ENCODE data around the gene ADGRA3. TPM values are rescaled to one million over a fixed set of nuclear protein-coding genes. Genes with fewer than 3 reads are reported as not detected.
A peak's percentile ranks its signal among the peaks of the same experiment; 100 is the strongest.

The ADGRA3 gene
- total RNA-seq, 1 experiment from 2014 or later, result 56.5 TPM

DNA sequence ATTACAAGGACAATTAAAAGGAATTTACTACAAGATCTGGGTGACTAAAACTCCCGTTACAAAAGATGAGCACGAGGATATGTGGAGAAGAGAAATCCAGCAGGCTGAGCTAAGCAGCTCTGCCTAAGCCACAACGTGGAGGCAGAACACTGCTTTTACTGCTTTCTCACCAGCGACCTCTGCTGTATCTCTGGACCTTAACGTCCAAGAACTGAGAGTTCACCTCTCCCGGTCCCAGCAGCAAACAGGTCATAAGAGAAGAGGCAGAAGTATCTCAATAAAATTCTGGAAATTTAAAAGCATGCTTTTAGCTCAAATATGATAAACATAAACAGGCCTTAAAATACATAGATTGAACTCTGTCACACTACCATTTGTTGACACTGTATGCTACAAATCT is 81.0 kb downstream of the ADGRA3 start:
- H3K36me3 Mint-ChIP-seq (ENCODE audit: insufficient read depth in 1 of 3, low read depth in 3 of 3), result peaks cover 35 to 57% (median 36%) of the 10 kb centered on the region in 3 experiments
- no peak overlapping the region for H3K4me2 ChIP-seq (ENCODE audit: insufficient read depth, insufficient read length, low read length)
- H4K5ac ChIP-seq (ENCODE audit: insufficient read length, low read depth, low read length), result no peak overlapping the region
- H3K4ac ChIP-seq (ENCODE audit: low read depth, low read length), result no peak overlapping the region
- no peaks in the 10 kb centered on the region for H3K9me3 Mint-ChIP-seq
- H3K79me2 ChIP-seq (ENCODE audit: insufficient read depth, low read length), result no peaks in the 10 kb centered on the region
- H4K91ac ChIP-seq (ENCODE audit: insufficient read length, low read depth, low read length), result no peak overlapping the region
- no peak overlapping the region for H3T11ph ChIP-seq (ENCODE audit: low read length)
- no peaks in the 10 kb centered on the region for H3K23me2 ChIP-seq (ENCODE audit: insufficient read length, low read depth, low read length, poor library complexity, severe bottlenecking)
- H2BK15ac ChIP-seq (ENCODE audit: low read depth, low read length), result no peak overlapping the region
- peaks cover 2% of the 10 kb centered on the region; the same call in 1 of the 2 replicates for H3K4me1 ChIP-seq (ENCODE audit: insufficient read depth, low read length)
- no peak overlapping the region for H3K56ac ChIP-seq (ENCODE audit: insufficient read length, low read depth, low read length)
- H2AFZ ChIP-seq (ENCODE audit: low read length), result no peak overlapping the region
- TF ChIP-seq, protein P1, sequence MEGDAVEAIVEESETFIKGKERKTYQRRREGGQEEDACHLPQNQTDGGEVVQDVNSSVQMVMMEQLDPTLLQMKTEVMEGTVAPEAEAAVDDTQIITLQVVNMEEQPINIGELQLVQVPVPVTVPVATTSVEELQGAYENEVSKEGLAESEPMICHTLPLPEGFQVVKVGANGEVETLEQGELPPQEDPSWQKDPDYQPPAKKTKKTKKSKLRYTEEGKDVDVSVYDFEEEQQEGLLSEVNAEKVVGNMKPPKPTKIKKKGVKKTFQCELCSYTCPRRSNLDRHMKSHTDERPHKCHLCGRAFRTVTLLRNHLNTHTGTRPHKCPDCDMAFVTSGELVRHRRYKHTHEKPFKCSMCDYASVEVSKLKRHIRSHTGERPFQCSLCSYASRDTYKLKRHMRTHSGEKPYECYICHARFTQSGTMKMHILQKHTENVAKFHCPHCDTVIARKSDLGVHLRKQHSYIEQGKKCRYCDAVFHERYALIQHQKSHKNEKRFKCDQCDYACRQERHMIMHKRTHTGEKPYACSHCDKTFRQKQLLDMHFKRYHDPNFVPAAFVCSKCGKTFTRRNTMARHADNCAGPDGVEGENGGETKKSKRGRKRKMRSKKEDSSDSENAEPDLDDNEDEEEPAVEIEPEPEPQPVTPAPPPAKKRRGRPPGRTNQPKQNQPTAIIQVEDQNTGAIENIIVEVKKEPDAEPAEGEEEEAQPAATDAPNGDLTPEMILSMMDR (conservative IDR thresholded peaks at IDR 0.05), result peak; percentile 69
- no peak overlapping the region for H2BK5ac ChIP-seq (ENCODE audit: insufficient read length, low read length)
- no peak overlapping the region for H2BK12ac ChIP-seq (ENCODE audit: insufficient read length, low read depth, low read length)
- DNase-seq, result peak; percentile 65
- H3K9me3 ChIP-seq (ENCODE audit: control insufficient read depth, low read depth, low read length), result no peaks in the 10 kb centered on the region
- no peak overlapping the region for H3K18ac ChIP-seq (ENCODE audit: insufficient read length, low read depth, low read length)
- H3K4me3 Mint-ChIP-seq, result 0 out of 5 replicates have a peak overlapping the region, but pooled peaks of 1 of the 2 experiments have one; percentile 33
- H3K27ac ChIP-seq (ENCODE audit: insufficient read length, low read depth, low read length), result no peak overlapping the region
- H3K9ac ChIP-seq (ENCODE audit: extremely low read depth, insufficient read length, low read length), result no peak overlapping the region
- no peaks in the 10 kb centered on the region for H3K79me1 ChIP-seq (ENCODE audit: insufficient read depth, low read depth, low read length, poor library complexity, severe bottlenecking)
- peak overlapping the region; percentile 36 to 73 (median 58); a peak in 3 of 7 replicates for H3K27ac Mint-ChIP-seq
- H3K14ac ChIP-seq (ENCODE audit: insufficient read depth, low read length), result no peak overlapping the region
- no peak overlapping the region for H3K23ac ChIP-seq (ENCODE audit: insufficient read length, low read depth, low read length)
- H2AK5ac ChIP-seq (ENCODE audit: insufficient read length, low read length), result no peak overlapping the region
- WGBS (ENCODE audit: extremely low coverage, insufficient read length, low lambda C conversion rate), result no CpG with 5 or more reads among the region's 6 CpGs
- H3K27me3 Mint-ChIP-seq (ENCODE audit: low read depth), result no peaks in the 10 kb centered on the region
- no peak overlapping the region for H2BK120ac ChIP-seq (ENCODE audit: low read depth, low read length, poor library complexity, severe bottlenecking)
- no peak overlapping the region for H4K8ac ChIP-seq (replicated peaks; ENCODE audit: insufficient read length, low read depth, low read length)
- H3K27me3 ChIP-seq (ENCODE audit: insufficient read depth, low read length), result no peaks in the 10 kb centered on the region
- H2BK20ac ChIP-seq (ENCODE audit: low read depth, low read length, poor library complexity, severe bottlenecking), result no peak overlapping the region
- H4K20me1 ChIP-seq (ENCODE audit: control insufficient read depth, insufficient read depth, insufficient read length), result no peaks in the 10 kb centered on the region
- H3K4me1 Mint-ChIP-seq, result peaks cover 26 to 30% of the 10 kb centered on the region in 2 experiments

Data from H9 (cell line).